Spinal cord (tissue), 10 donors: ENCODE results near the gene LRRC25. TPM values are rescaled to one million over a fixed set of nuclear protein-coding genes. Genes with fewer than 3 reads are reported as not detected.
"Not testable (repeated sequence)": the region's sequence is repeated elsewhere in the genome, so short reads cannot be mapped to it uniquely, and the experiment has no call there.

Experiments
- DNase-seq, 6 donors: peaks; one replicate each; pipeline versions ENCODE4 v3.0.0 to v3.0.0-alpha.2; 2013 to 2015; ENCODE audit warnings: low spot score in 6 of 6, low read depth in 4 of 6
- H3K27ac ChIP-seq: one replicate; pipeline ENCODE4 v1.5.1; 2013; ENCODE audit warnings: low read depth, low read length, control low read depth
- H3K27me3 ChIP-seq: one replicate; pipeline ENCODE4 v1.6.1; 2013; ENCODE audit warnings: low read length; ENCODE audit not compliant: control insufficient read depth, insufficient read depth
- H3K36me3 ChIP-seq: one replicate; pipeline ENCODE4 v1.6.1; 2013; ENCODE audit warnings: low read length; ENCODE audit not compliant: control insufficient read depth, insufficient read depth
- H3K4me1 ChIP-seq: one replicate; pipeline ENCODE4 v1.6.1; 2013; ENCODE audit warnings: low read length; ENCODE audit not compliant: control insufficient read depth, insufficient read depth
- H3K4me3 ChIP-seq: one replicate; pipeline ENCODE4 v1.5.1; 2013; ENCODE audit warnings: low read depth, low read length, control low read depth
- H3K9me3 ChIP-seq: one replicate; pipeline ENCODE4 v1.6.1; 2013; ENCODE audit warnings: low read length; ENCODE audit not compliant: control insufficient read depth, insufficient read depth
- WGBS: methylation state at CpG from one replicate; pipeline ENCODE4 v1.1.5; 2013; ENCODE audit warnings: missing lambda C conversion rate; ENCODE audit not compliant: insufficient coverage; 5-methylcytosine and 5-hydroxymethylcytosine counted together
- polyA plus RNA-seq, 2 donors: library from polyadenylated mRNA; unstranded; fragments of 120-200 nt; gene quantifications; one replicate each; pipeline ENCODE4 v1.2.1, GENCODE V29; 2013; ENCODE audit not compliant: insufficient read length in 2 of 2
- total RNA-seq, 2 donors: library from RNA; depleted of rRNA in 1 of 2; stranded (reverse); fragments of 120-200 nt in 1 of 2; fragments of >200 nt in 1 of 2; gene quantifications; one replicate each; pipeline versions ENCODE4 v1.2.3 to v1.2.4, GENCODE V29; 2013 to 2014
- donor health status: healthy.

The LRRC25 gene
- total and polyA plus RNA-seq, 4 donors, result 1.3 to 2.4 (median 1.6) TPM

GRCh38 chr19:18408053-18408476, 10.6 kb upstream of the LRRC25 start:
- peaks cover 4% of the 10 kb centered on the region for H3K4me1 ChIP-seq

GRCh38 chr19:18406749-18407148, 9.3 kb upstream of the LRRC25 start:
- no peak for DNase-seq
- Histone ChIP-seq H3K27me3 (no peaks in the 10 kb centered on the region), H3K4me3 (no peak overlapping the region), H3K36me3 (no peaks in the 10 kb centered on the region), H3K27ac (no peak overlapping the region), H3K4me1 (peaks cover 4% of the 10 kb centered on the region), H3K9me3 (no peaks in the 10 kb centered on the region)
- 82% methylated on average over 3 of the region's 9 CpGs for WGBS

More at GRCh38 chr19:18408053-18408476, 10.6 kb upstream of the LRRC25 start:
- Histone ChIP-seq H3K4me3 (no peak overlapping the region), H3K36me3 (no peaks in the 10 kb centered on the region), H3K27me3 (no peaks in the 10 kb centered on the region), H3K9me3 (no peaks in the 10 kb centered on the region), H3K27ac (no peak overlapping the region)
- 59% methylated on average over 10 of the region's 10 CpGs for WGBS
- no peak for DNase-seq

- not testable (repeated sequence) for H3K4me3 ChIP-seq, DNase-seq, H3K4me1 ChIP-seq, H3K36me3 ChIP-seq, H3K27ac ChIP-seq, H3K9me3 ChIP-seq, H3K27me3 ChIP-seq
- WGBS, result 90% methylated on average over 6 of the region's 11 CpGs
Measured at GRCh38 chr19:18405754-18406153, 8.3 kb upstream of the LRRC25 start.

- H3K36me3 ChIP-seq, H3K9me3 ChIP-seq, DNase-seq, H3K4me3 ChIP-seq, H3K27ac ChIP-seq, H3K27me3 ChIP-seq, H3K4me1 ChIP-seq: not testable (repeated sequence)
- WGBS, result 71% methylated on average over 11 of the region's 18 CpGs
Measured at GRCh38 chr19:18402455-18403248, 5.2 kb upstream of the LRRC25 start.

GRCh38 chr19:18401580-18402112, 4.2 kb upstream of the LRRC25 start:
- Histone ChIP-seq H3K4me1 (peaks cover 8% of the 10 kb centered on the region), H3K27me3 (peaks cover 2% of the 10 kb centered on the region), H3K4me3 (no peak overlapping the region), H3K9me3 (no peaks in the 10 kb centered on the region), H3K36me3 (no peaks in the 10 kb centered on the region), H3K27ac (no peak overlapping the region)
- DNase-seq, result peak in 1 of 6 donors; percentile 66
- 57% methylated on average over 7 of the region's 7 CpGs for WGBS

GRCh38 chr19:18399008-18399407, 1.6 kb upstream of the LRRC25 start:
- no peaks in the 10 kb centered on the region for H3K9me3 ChIP-seq
- H3K4me1 ChIP-seq, result peaks cover 8% of the 10 kb centered on the region
- H3K36me3 ChIP-seq, result no peaks in the 10 kb centered on the region
- WGBS, result 66% methylated on average over 6 of the region's 6 CpGs
- no peak overlapping the region for H3K4me3 ChIP-seq
- H3K27me3 ChIP-seq, result peaks cover 2% of the 10 kb centered on the region
- H3K27ac ChIP-seq, result no peak overlapping the region
- no peak for DNase-seq

GRCh38 chr19:18396471-18397241, 766 bp downstream of the LRRC25 start:
- DNase-seq, result no peak
- WGBS, result 64% methylated on average over 35 of the region's 37 CpGs
- Histone ChIP-seq H3K27me3 (peaks cover 2% of the 10 kb centered on the region), H3K9me3 (no peaks in the 10 kb centered on the region), H3K27ac (no peak overlapping the region), H3K36me3 (no peaks in the 10 kb centered on the region), H3K4me3 (no peak overlapping the region), H3K4me1 (peaks cover 8% of the 10 kb centered on the region)

- no peaks in the 10 kb centered on the region for H3K36me3 ChIP-seq
- H3K4me3 ChIP-seq, result no peak overlapping the region
- peaks cover 9% of the 10 kb centered on the region for H3K4me1 ChIP-seq
- H3K9me3 ChIP-seq, result no peaks in the 10 kb centered on the region
- H3K27me3 ChIP-seq, result peaks cover 2% of the 10 kb centered on the region
- DNase-seq, result no peak
- 82% methylated on average over 7 of the region's 7 CpGs for WGBS
- H3K27ac ChIP-seq, result no peak overlapping the region
Measured at GRCh38 chr19:18393836-18394235, 3.6 kb downstream of the LRRC25 start.

GRCh38 chr19:18392926-18393325, 4.5 kb downstream of the LRRC25 start:
- H3K9me3 ChIP-seq, result no peaks in the 10 kb centered on the region
- H3K27ac ChIP-seq, result no peak overlapping the region
- H3K4me1 ChIP-seq, result peaks cover 18% of the 10 kb centered on the region
- WGBS, result 91% methylated on average over 4 of the region's 5 CpGs
- H3K36me3 ChIP-seq, result no peaks in the 10 kb centered on the region
- no peak for DNase-seq
- peaks cover 6% of the 10 kb centered on the region for H3K27me3 ChIP-seq
- no peak overlapping the region for H3K4me3 ChIP-seq
